ENCODE data around the gene VPS13D.

DNA sequence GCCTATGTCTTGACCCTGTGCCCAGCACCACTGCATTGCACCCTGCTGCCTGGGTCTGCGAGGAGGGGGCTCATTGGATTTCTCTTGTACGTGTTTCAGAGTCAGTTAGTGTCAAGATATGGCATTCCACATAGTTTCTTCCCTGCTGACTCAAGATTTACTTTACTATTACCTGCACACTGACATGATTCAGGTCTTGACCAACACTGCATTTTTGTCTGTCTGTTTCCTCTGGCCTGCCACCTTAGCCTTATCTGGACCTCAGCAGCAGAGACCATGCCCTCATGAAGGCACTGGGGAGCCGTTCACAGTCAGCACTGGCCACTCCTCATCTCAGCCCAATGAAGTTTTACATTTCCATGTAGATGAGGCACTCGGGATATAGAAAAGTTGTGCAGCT lies 232.8 kb downstream of the VPS13D start:
- TF ChIP-seq, protein P1, sequence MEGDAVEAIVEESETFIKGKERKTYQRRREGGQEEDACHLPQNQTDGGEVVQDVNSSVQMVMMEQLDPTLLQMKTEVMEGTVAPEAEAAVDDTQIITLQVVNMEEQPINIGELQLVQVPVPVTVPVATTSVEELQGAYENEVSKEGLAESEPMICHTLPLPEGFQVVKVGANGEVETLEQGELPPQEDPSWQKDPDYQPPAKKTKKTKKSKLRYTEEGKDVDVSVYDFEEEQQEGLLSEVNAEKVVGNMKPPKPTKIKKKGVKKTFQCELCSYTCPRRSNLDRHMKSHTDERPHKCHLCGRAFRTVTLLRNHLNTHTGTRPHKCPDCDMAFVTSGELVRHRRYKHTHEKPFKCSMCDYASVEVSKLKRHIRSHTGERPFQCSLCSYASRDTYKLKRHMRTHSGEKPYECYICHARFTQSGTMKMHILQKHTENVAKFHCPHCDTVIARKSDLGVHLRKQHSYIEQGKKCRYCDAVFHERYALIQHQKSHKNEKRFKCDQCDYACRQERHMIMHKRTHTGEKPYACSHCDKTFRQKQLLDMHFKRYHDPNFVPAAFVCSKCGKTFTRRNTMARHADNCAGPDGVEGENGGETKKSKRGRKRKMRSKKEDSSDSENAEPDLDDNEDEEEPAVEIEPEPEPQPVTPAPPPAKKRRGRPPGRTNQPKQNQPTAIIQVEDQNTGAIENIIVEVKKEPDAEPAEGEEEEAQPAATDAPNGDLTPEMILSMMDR (IDR thresholded peaks at IDR 0.05; ENCODE audit: low read depth, low read length, missing input control), result no peak
- TF ChIP-seq, protein P2, sequence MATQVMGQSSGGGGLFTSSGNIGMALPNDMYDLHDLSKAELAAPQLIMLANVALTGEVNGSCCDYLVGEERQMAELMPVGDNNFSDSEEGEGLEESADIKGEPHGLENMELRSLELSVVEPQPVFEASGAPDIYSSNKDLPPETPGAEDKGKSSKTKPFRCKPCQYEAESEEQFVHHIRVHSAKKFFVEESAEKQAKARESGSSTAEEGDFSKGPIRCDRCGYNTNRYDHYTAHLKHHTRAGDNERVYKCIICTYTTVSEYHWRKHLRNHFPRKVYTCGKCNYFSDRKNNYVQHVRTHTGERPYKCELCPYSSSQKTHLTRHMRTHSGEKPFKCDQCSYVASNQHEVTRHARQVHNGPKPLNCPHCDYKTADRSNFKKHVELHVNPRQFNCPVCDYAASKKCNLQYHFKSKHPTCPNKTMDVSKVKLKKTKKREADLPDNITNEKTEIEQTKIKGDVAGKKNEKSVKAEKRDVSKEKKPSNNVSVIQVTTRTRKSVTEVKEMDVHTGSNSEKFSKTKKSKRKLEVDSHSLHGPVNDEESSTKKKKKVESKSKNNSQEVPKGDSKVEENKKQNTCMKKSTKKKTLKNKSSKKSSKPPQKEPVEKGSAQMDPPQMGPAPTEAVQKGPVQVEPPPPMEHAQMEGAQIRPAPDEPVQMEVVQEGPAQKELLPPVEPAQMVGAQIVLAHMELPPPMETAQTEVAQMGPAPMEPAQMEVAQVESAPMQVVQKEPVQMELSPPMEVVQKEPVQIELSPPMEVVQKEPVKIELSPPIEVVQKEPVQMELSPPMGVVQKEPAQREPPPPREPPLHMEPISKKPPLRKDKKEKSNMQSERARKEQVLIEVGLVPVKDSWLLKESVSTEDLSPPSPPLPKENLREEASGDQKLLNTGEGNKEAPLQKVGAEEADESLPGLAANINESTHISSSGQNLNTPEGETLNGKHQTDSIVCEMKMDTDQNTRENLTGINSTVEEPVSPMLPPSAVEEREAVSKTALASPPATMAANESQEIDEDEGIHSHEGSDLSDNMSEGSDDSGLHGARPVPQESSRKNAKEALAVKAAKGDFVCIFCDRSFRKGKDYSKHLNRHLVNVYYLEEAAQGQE (IDR thresholded peaks at IDR 0.05), result no peak
- no peak for TF ChIP-seq EGR1 (IDR thresholded peaks at IDR 0.05; ENCODE audit: low read depth in 2 of 2)
- no peak for TF ChIP-seq RAD21 (IDR thresholded peaks at IDR 0.05)
- TF ChIP-seq TAF1 (conservative IDR thresholded peaks at IDR 0.05), result no peak
- TF ChIP-seq SP1 (IDR thresholded peaks at IDR 0.05), result no peak
- TF ChIP-seq, protein P3, sequence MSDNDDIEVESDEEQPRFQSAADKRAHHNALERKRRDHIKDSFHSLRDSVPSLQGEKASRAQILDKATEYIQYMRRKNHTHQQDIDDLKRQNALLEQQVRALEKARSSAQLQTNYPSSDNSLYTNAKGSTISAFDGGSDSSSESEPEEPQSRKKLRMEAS (IDR thresholded peaks at IDR 0.05), result no peak
- no peak for TF ChIP-seq FOXA1 (IDR thresholded peaks at IDR 0.05)
- no peak for TF ChIP-seq JUND (IDR thresholded peaks at IDR 0.05)
- no peak for TF ChIP-seq YY1 (IDR thresholded peaks at IDR 0.05)
- TF ChIP-seq RXRA (IDR thresholded peaks at IDR 0.05), result no peak
- TF ChIP-seq, protein P4, sequence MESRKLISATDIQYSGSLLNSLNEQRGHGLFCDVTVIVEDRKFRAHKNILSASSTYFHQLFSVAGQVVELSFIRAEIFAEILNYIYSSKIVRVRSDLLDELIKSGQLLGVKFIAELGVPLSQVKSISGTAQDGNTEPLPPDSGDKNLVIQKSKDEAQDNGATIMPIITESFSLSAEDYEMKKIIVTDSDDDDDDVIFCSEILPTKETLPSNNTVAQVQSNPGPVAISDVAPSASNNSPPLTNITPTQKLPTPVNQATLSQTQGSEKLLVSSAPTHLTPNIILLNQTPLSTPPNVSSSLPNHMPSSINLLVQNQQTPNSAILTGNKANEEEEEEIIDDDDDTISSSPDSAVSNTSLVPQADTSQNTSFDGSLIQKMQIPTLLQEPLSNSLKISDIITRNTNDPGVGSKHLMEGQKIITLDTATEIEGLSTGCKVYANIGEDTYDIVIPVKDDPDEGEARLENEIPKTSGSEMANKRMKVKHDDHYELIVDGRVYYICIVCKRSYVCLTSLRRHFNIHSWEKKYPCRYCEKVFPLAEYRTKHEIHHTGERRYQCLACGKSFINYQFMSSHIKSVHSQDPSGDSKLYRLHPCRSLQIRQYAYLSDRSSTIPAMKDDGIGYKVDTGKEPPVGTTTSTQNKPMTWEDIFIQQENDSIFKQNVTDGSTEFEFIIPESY (IDR thresholded peaks at IDR 0.05), result no peak

Measured in liver (tissue), 3 donors.